GM18858 (cell line): ENCODE data around the gene MAGI1.
"Not testable (repeated sequence)": the region's sequence is repeated elsewhere in the genome, so short reads cannot be mapped to it uniquely, and the experiment has no call there.

ENCODE experiments used
- ATAC-seq: cut with Tn5 transposase; IDR thresholded peaks from one replicate; pipeline ENCODE4 v1.9.1; 2021; ENCODE audit not compliant: unreplicated experiment

MAGI1 gene

DNA sequence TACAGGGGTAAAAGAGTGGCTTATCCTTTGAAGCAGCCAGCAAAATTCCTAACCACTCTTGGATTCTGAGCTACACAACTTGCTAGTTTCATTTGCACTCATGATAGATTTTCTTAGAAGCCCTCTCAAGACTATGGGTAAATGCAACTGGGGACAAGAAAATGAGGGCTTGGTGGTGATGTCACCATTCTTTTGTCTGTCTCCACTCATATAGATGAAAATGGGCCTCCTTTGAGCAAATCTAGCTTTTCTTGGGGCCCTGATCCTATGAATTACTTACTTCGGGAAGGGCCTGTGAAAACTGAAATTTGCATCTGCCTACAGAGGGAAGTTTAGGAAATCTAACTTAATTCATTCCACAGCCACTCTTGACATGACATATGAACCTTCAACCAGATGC is 486.3 kb downstream of the MAGI1 start:
- ATAC-seq: no peak

DNA sequence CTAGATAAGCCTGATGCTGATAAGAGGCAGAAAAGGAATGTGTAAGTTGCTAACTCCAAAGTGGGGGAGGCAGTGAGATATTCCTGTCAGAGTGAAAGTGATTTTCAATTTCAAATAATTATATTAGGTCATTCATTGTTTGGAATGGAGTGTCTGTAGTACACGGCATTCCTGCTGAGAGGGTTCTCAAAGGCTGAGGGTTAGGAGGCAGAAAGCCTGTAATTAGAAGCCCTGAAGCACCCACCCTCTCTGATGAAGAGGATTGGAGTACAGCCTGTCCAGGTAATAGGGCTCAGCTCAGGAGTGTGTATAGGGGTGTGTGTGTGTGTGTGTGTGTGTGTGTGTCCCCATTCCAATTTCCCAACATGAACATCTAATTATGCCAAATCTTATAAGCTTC is 486.8 kb downstream of the MAGI1 start:
- ATAC-seq: no peak

- no peak for ATAC-seq
These were observed 488.6 kb downstream of the MAGI1 start for GRCh38 chr3:65550137-65550536.

- no peak for ATAC-seq
These were observed 489.1 kb downstream of the MAGI1 start for GRCh38 chr3:65549626-65549959.

DNA sequence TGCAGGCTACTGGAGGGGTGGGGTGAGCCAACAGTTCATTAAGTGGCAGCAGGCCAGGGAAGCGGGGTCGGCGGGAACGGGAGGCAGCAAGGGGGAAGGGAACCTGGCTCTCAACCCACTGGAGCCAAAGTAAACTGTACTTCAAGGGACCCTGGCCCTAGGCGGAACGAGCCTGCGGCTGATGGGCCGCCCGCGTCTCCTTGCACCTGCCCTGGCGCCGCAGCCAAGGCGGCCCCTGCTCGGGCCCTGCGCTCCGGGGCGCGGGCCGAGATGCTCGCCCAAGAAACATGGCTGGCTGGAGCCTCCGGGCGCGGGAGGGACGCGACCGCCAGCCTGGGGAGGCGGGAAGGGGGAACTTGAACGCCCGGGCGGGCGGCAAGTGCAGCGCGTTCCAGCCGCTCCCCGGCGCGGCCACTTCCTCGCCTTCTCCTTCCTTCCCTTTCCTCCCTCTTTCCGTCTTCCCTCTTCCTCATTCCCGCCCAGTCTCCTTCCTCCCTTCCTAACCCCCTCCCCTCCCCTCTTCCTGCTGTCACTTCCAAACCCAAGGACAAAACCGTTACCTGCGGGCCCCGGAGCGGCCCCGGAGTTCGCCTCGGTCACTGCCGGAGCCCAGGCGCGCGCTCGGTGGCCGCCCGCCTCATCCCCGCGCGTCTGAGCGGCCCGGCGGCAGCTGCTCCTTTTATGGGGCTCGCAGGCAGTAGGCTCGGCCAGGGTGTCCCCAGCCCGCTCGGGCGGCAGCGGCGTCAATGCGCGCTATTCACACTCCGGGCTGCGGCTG is 489.7 kb downstream of the MAGI1 start:
- ATAC-seq: no peak

GRCh38 chr3:65545429-65545828 is 493.3 kb downstream of the MAGI1 start:
- ATAC-seq: no peak

- not testable (repeated sequence) for ATAC-seq
These were observed 495.3 kb downstream of the MAGI1 start for GRCh38 chr3:65543391-65543790.

DNA sequence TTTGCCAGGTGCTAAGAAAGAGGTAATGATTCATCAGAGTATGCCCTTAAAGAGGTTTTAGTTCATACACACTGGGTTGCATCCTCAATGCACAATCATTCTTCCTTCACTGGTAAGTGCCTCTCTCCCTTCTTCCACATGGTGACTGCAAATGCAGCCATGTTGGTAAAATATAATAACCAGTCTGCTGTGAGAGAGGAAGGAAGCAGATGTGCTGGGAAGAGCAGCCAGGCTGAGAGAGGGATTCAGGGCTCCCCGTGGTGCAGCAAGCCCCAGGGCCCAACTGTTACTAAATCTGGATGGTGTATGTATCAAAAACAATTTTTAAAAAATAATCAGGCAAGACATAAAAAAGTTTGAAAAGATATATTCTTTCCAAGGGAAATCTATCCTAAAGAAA is 498.1 kb downstream of the MAGI1 start:
- no peak for ATAC-seq

DNA sequence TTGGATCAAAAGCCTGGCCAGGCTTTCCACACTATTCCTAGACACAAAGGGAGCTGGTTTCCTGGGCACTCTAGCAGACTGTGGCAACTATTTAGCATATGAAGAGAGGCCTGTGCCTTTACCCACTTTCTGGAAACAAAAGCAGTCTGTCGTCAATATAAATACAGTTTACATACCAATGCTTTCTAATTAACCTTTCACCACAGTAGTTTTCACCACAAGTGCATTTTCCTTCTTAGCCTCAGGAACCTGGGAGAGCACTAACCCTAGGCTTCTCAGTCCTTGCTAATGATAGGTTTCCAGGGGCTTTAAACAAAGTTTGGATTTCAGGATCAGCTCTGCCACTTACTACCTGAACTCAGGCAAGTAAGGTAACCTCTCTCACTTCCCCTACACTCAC is 499.1 kb downstream of the MAGI1 start:
- ATAC-seq: no peak

DNA sequence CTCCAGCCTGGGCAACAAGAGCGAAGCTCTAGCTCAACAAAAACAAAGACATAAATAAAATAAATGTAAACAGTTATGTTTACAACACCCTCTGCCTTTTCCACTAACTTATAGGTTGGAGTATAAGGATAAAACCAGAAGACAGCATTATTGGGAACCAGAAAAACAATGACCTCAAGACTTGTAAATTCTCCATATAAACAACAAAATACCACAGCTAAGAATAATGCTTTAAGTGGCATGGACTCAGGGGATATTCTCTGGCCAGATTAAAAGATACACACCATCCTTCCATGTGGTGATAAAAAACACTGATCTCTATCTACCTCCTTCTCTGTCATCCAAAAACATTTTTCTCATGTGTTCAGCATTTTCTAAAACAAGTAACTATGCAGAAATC is 500.6 kb downstream of the MAGI1 start:
- ATAC-seq: no peak

- no peak for ATAC-seq
These were observed 501.6 kb downstream of the MAGI1 start for GRCh38 chr3:65537109-65537508.

- ATAC-seq: no peak
These were observed 503.5 kb downstream of the MAGI1 start for GRCh38 chr3:65535260-65535659.

- ATAC-seq: no peak
These were observed 503.9 kb downstream of the MAGI1 start for GRCh38 chr3:65534805-65535204.

DNA sequence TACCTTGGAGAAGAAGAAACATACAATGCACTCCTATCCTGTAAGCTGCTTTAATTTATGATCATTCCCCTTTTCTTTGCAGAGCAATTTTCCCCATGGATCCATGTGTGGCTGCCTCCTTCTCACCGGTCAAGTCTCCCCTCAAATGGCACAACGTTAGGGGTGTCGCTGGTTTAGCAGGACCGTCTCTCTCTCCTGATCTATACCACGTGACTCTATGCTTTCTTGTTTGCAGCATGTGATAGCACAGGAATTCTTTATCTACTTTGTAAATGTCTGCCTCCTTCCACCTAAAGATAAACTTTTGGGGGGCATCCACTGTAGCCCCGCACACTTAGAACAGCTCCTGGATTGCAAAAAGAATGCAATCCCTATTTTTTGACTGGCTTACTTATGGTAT is 506.0 kb downstream of the MAGI1 start:
- no peak for ATAC-seq

- no peak for ATAC-seq
These were observed 506.5 kb downstream of the MAGI1 start for GRCh38 chr3:65532215-65532614.

- no peak for ATAC-seq
These were observed 507.2 kb downstream of the MAGI1 start for GRCh38 chr3:65531499-65531898.

GRCh38 chr3:65526656-65527055 is 512.1 kb downstream of the MAGI1 start:
- ATAC-seq: no peak

GRCh38 chr3:65524584-65524983 is 514.1 kb downstream of the MAGI1 start:
- ATAC-seq: no peak

DNA sequence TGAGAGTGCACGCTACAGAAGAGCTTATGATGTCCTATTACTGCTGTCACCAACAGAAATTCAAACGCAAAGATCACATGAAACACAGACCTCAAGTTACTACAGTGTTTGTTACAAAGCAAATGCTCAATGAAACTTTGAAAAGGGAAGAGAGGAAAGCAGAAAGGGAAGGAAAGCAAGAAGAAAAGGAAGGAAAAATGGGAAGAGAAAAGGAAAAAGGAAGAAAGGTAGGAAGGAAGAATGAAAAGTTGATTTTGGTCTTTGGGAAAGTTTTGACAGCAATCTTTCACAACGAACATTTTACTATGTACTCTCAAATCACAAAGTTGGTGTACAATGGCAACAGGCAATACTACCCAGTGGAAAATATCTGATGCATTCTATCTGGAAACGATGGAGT is 514.8 kb downstream of the MAGI1 start:
- no peak for ATAC-seq

GRCh38 chr3:65521032-65521431 is 517.7 kb downstream of the MAGI1 start:
- ATAC-seq: no peak

- no peak for ATAC-seq
These were observed 521.7 kb downstream of the MAGI1 start for GRCh38 chr3:65516998-65517397.

- ATAC-seq: not testable (repeated sequence)
These were observed 524.4 kb downstream of the MAGI1 start for GRCh38 chr3:65514317-65514716.

- ATAC-seq: not testable (repeated sequence)
These were observed 529.3 kb downstream of the MAGI1 start for GRCh38 chr3:65509423-65509794.
